ENCODE results near the gene PLCB4. TPM values are rescaled to one million over a fixed set of nuclear protein-coding genes. Genes with fewer than 3 reads are reported as not detected.

PLCB4 gene
- total RNA-seq, 1 donor from 2014 or later = 21.2 TPM

GRCh38 chr20:9185511-9185910 lies 116.6 kb downstream of the PLCB4 start:
- TF ChIP-seq, protein P1, sequence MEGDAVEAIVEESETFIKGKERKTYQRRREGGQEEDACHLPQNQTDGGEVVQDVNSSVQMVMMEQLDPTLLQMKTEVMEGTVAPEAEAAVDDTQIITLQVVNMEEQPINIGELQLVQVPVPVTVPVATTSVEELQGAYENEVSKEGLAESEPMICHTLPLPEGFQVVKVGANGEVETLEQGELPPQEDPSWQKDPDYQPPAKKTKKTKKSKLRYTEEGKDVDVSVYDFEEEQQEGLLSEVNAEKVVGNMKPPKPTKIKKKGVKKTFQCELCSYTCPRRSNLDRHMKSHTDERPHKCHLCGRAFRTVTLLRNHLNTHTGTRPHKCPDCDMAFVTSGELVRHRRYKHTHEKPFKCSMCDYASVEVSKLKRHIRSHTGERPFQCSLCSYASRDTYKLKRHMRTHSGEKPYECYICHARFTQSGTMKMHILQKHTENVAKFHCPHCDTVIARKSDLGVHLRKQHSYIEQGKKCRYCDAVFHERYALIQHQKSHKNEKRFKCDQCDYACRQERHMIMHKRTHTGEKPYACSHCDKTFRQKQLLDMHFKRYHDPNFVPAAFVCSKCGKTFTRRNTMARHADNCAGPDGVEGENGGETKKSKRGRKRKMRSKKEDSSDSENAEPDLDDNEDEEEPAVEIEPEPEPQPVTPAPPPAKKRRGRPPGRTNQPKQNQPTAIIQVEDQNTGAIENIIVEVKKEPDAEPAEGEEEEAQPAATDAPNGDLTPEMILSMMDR (conservative IDR thresholded peaks at IDR 0.05) = no peak
- H3K36me3 Mint-ChIP-seq = no peaks in the 10 kb centered on the region
- DNase-seq (ENCODE audit: extremely low spot score, unreplicated experiment) = no peak
- no peak overlapping the region for H3K27ac Mint-ChIP-seq
- H3K4me1 Mint-ChIP-seq (ENCODE audit: unreplicated experiment) = no peaks in the 10 kb centered on the region
- no peak overlapping the region for H3K4me3 Mint-ChIP-seq
- H3K9me3 Mint-ChIP-seq = no peaks in the 10 kb centered on the region
- H3K27me3 Mint-ChIP-seq = no peaks in the 10 kb centered on the region

- H3K27me3 Mint-ChIP-seq = no peaks in the 10 kb centered on the region
- TF ChIP-seq, protein P1 (conservative IDR thresholded peaks at IDR 0.05) = no peak
- H3K9me3 Mint-ChIP-seq = no peaks in the 10 kb centered on the region
- no peaks in the 10 kb centered on the region for H3K36me3 Mint-ChIP-seq
- H3K4me1 Mint-ChIP-seq (ENCODE audit: unreplicated experiment) = no peaks in the 10 kb centered on the region
- H3K27ac Mint-ChIP-seq = no peak overlapping the region
- H3K4me3 Mint-ChIP-seq = no peak overlapping the region
- DNase-seq (ENCODE audit: extremely low spot score, unreplicated experiment) = no peak
Observed at GRCh38 chr20:9186396-9186795, 117.5 kb downstream of the PLCB4 start.

DNA sequence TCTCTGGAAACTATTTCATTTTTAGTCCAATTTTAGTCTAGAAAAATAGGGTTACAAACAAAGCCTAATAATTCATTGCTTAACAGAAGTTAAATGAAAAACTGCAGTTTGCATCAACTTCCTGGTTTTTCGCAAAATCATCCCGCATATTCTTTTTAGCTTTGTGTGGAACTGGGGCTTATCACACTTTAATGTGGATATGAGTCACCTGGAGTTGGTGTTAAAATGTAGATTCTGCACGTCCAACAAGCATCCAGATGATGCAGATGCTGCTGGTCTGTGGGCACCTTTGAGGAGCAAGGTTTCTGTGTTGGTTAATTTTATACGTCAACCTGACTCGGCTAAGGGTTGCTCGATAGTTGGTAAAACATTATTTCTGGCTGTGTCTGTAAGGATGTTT lies 126.1 kb downstream of the PLCB4 start:
- no peak overlapping the region for H3K27ac Mint-ChIP-seq
- TF ChIP-seq, protein P1 (conservative IDR thresholded peaks at IDR 0.05) = no peak
- H3K4me3 Mint-ChIP-seq = no peak overlapping the region
- no peaks in the 10 kb centered on the region for H3K27me3 Mint-ChIP-seq
- no peaks in the 10 kb centered on the region for H3K36me3 Mint-ChIP-seq
- H3K9me3 Mint-ChIP-seq = no peaks in the 10 kb centered on the region
- peaks cover 9% of the 10 kb centered on the region for H3K4me1 Mint-ChIP-seq (ENCODE audit: unreplicated experiment)
- DNase-seq (ENCODE audit: extremely low spot score, unreplicated experiment) = no peak

- DNase-seq (ENCODE audit: extremely low spot score, unreplicated experiment) = no peak
- Mint-ChIP-seq H3K4me1 (ENCODE audit: unreplicated experiment) (peaks cover 17% of the 10 kb centered on the region), H3K4me3 (no peak overlapping the region)
Observed at GRCh38 chr20:9196110-9196509, 127.2 kb downstream of the PLCB4 start.

DNA sequence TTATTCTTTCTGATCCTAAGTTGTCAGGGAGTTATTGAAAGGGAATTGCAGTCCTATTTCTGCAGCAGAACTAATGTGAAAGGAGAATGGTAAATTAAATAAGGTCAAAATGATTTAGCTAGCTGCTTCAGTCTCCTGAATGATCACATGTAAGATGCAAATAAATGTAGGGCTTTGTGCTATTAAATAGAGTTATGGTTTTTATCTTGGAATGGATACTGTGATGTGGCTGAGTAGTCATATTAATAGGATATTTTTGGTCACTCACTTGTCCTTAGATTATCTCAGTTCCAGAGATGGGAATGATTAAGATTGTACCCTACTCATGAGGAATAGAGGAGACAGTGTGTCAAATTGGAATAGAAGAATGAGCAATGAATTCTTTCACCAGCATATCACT lies 129.6 kb downstream of the PLCB4 start:
- Mint-ChIP-seq H3K4me1 (ENCODE audit: unreplicated experiment) (peaks cover 17% of the 10 kb centered on the region), H3K27ac (no peak overlapping the region), H3K9me3 (no peaks in the 10 kb centered on the region), H3K4me3 (no peak overlapping the region), H3K27me3 (no peaks in the 10 kb centered on the region), H3K36me3 (no peaks in the 10 kb centered on the region)
- TF ChIP-seq, protein P1 (conservative IDR thresholded peaks at IDR 0.05) = no peak
- no peak for DNase-seq (ENCODE audit: extremely low spot score, unreplicated experiment)

More at GRCh38 chr20:9196110-9196509, 127.2 kb downstream of the PLCB4 start:
- TF ChIP-seq, protein P1 (conservative IDR thresholded peaks at IDR 0.05) = no peak
- H3K27me3 Mint-ChIP-seq = no peaks in the 10 kb centered on the region
- no peaks in the 10 kb centered on the region for H3K36me3 Mint-ChIP-seq
- no peak overlapping the region for H3K27ac Mint-ChIP-seq
- no peaks in the 10 kb centered on the region for H3K9me3 Mint-ChIP-seq

GRCh38 chr20:9200196-9200595 lies 131.3 kb downstream of the PLCB4 start:
- Mint-ChIP-seq H3K27ac (peak overlapping the region; percentile 36), H3K9me3 (no peaks in the 10 kb centered on the region), H3K36me3 (no peaks in the 10 kb centered on the region), H3K4me1 (ENCODE audit: unreplicated experiment) (peaks cover 17% of the 10 kb centered on the region), H3K27me3 (no peaks in the 10 kb centered on the region), H3K4me3 (no peak overlapping the region)
- DNase-seq (ENCODE audit: extremely low spot score, unreplicated experiment) = no peak
- TF ChIP-seq, protein P1 (conservative IDR thresholded peaks at IDR 0.05) = no peak

Measured in type B pancreatic cell (in vitro differentiated cells).